Endodermal cell (in vitro differentiated cells): ENCODE measurements around the gene TMEM200A. TPM values are rescaled to one million over a fixed set of nuclear protein-coding genes. Genes with fewer than 3 reads are reported as not detected.
A peak's percentile ranks its signal among the peaks of the same experiment; 100 is the strongest.

Experiments used
- DNase-seq: peaks from one replicate; pipeline ENCODE4 v3.0.0-alpha.2; 2017
- H3K27ac ChIP-seq: 2 replicates; pipeline ENCODE4 v1.5.1; 2013; ENCODE audit warnings: mild to moderate bottlenecking, low read depth, low read length, moderate library complexity
- H3K27me3 ChIP-seq: 2 replicates; pipeline ENCODE4 v1.6.1; 2013; ENCODE audit warnings: mild to moderate bottlenecking, low read length, moderate library complexity; ENCODE audit not compliant: insufficient read depth, control insufficient read depth, poor library complexity, severe bottlenecking
- H3K36me3 ChIP-seq: 2 replicates; pipeline ENCODE4 v1.7.0; 2013; ENCODE audit warnings: mild to moderate bottlenecking, low read length, moderate library complexity; ENCODE audit not compliant: control insufficient read depth, insufficient read depth
- H3K4me1 ChIP-seq: one replicate; pipeline ENCODE4 v1.7.0; 2013; ENCODE audit warnings: low read length; ENCODE audit not compliant: control insufficient read depth, insufficient read depth
- H3K4me3 ChIP-seq: 2 replicates; pipeline ENCODE4 v1.5.1; 2013; ENCODE audit warnings: mild to moderate bottlenecking, low read length, moderate library complexity
- H3K9ac ChIP-seq: 2 replicates; pipeline ENCODE4 v1.6.1; 2013; ENCODE audit warnings: mild to moderate bottlenecking, low read length, moderate library complexity; ENCODE audit not compliant: poor library complexity, severe bottlenecking; ENCODE audit errors: extremely low read depth
- H3K9me3 ChIP-seq: 2 replicates; pipeline ENCODE4 v1.6.1; 2013; ENCODE audit warnings: mild to moderate bottlenecking, low read length, moderate library complexity; ENCODE audit not compliant: control insufficient read depth
- H3K27ac Mint-ChIP-seq: 2 replicates; pipeline ENCODE4 v1.8.0; 2020; ENCODE audit warnings: mixed read lengths
- H3K27me3 Mint-ChIP-seq: 2 replicates; pipeline ENCODE4 v1.8.0; 2021; ENCODE audit warnings: mild to moderate bottlenecking, mixed read lengths; ENCODE audit not compliant: insufficient read depth
- H3K36me3 Mint-ChIP-seq: 2 replicates; pipeline ENCODE4 v1.8.0; 2020; ENCODE audit warnings: low read depth, mixed read lengths
- H3K4me1 Mint-ChIP-seq: 2 replicates; pipeline ENCODE4 v1.8.0; 2020; ENCODE audit warnings: mixed read lengths
- H3K4me3 Mint-ChIP-seq: 2 replicates; pipeline ENCODE4 v1.8.0; 2020; ENCODE audit warnings: mild to moderate bottlenecking, moderate library complexity, mixed read lengths
- H3K9me3 Mint-ChIP-seq: 2 replicates; pipeline ENCODE4 v1.8.0; 2020; ENCODE audit warnings: mild to moderate bottlenecking, mixed read lengths
- CTCF ChIP-seq: fragments of 200-600 bp; sonication (generic); conservative IDR thresholded peaks from 2 replicates; pipeline ENCODE4 v1.5.0; 2021; ENCODE audit warnings: antibody characterized with exemption, mild to moderate bottlenecking
- WGBS, 2 experiments: methylation state at CpG; one replicate each; pipeline versions ENCODE4 v1.1.5 to v1.1.7; 2013; ENCODE audit warnings: missing lambda C conversion rate in 2 of 2, mixed read lengths in 1 of 2; ENCODE audit not compliant: insufficient coverage in 1 of 2, insufficient read length in 1 of 2; 5-methylcytosine and 5-hydroxymethylcytosine counted together
- total RNA-seq, 2 donors: library from RNA; stranded (reverse); fragmentation: NEBNext Ultra II Directional in 1 of 2; extraction: Animal tissue kit (Norgen Biotek cat#: 25700) in 1 of 2; gene quantifications; 2 replicates in 1 of 2; 3 replicates in 1 of 2; pipeline ENCODE4 v1.2.1, GENCODE V29; 2021

Gene TMEM200A
- total RNA-seq, 2 donors from 2014 or later, result 6.4 to 7.6 TPM

GRCh38 chr6:130381459-130382380 is 15.9 kb downstream of the TMEM200A start:
- no peaks in the 10 kb centered on the region for H3K27me3 Mint-ChIP-seq
- H3K36me3 Mint-ChIP-seq, result no peaks in the 10 kb centered on the region
- H3K27me3 ChIP-seq, result no peaks in the 10 kb centered on the region
- H3K9ac ChIP-seq, result no peak overlapping the region
- H3K9me3 Mint-ChIP-seq, result no peaks in the 10 kb centered on the region
- H3K4me1 ChIP-seq, result no peaks in the 10 kb centered on the region
- peaks cover 10% of the 10 kb centered on the region for H3K4me1 Mint-ChIP-seq
- no peaks in the 10 kb centered on the region for H3K36me3 ChIP-seq
- H3K9me3 ChIP-seq, result no peaks in the 10 kb centered on the region
- no peak overlapping the region for H3K4me3 ChIP-seq
- no peak for DNase-seq
- no peak overlapping the region for H3K27ac Mint-ChIP-seq
- H3K4me3 Mint-ChIP-seq, result no peak overlapping the region
- TF ChIP-seq CTCF, result peak; percentile 29
- no peak overlapping the region for H3K27ac ChIP-seq
- WGBS, 2 experiments, result 89 to 93% methylated on average over 3 to 7 of the region's 7 CpGs

DNA sequence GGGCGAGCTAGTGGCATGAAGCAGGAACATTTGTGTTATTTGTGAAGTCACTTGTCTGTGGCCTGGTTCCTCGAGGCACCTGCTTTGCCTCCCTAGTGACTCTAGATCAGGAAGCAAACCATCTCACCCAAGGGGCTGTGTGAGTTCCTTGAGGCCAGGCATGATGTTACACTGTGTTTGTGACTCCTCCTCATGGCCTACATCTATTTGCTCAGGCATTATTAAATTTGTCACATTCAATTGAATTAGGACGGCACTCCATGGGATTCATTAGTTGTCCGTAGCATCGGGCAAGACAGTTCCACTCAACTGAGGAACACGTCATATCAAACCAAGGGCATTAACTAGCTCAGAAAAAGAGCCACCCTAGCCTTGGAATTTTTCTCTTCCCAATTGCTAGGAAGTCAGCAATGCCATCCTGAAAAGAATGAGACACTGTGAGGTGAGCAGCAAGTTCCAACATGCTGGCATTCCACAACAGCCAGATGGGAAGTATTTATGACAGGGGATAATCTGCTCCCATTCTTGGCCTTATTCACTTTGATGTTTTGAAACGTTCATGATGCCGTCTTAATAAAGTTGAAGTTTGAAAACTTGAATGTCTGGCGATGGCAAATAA is 17.2 kb downstream of the TMEM200A start:
- H3K27ac Mint-ChIP-seq, result no peak overlapping the region
- Histone ChIP-seq H3K9me3 (no peaks in the 10 kb centered on the region), H3K4me1 (no peaks in the 10 kb centered on the region), H3K36me3 (no peaks in the 10 kb centered on the region), H3K27me3 (no peaks in the 10 kb centered on the region), H3K27ac (no peak overlapping the region), H3K4me3 (no peak overlapping the region), H3K9ac (no peak overlapping the region)
- H3K4me3 Mint-ChIP-seq, result no peak overlapping the region
- H3K27me3 Mint-ChIP-seq, result no peaks in the 10 kb centered on the region
- TF ChIP-seq CTCF, result no peak
- H3K9me3 Mint-ChIP-seq, result no peaks in the 10 kb centered on the region
- peaks cover 4% of the 10 kb centered on the region for H3K4me1 Mint-ChIP-seq
- no peaks in the 10 kb centered on the region for H3K36me3 Mint-ChIP-seq
- whole genome bisulfite sequencing, 2 experiments, result 83 to 87% methylated on average over 6 to 9 of the region's 9 CpGs
- no peak for DNase-seq

- DNase-seq, result no peak
- Histone ChIP-seq H3K9me3 (no peaks in the 10 kb centered on the region), H3K27me3 (no peaks in the 10 kb centered on the region), H3K27ac (no peak overlapping the region), H3K36me3 (no peaks in the 10 kb centered on the region), H3K9ac (no peak overlapping the region), H3K4me1 (no peaks in the 10 kb centered on the region), H3K4me3 (no peak overlapping the region)
- WGBS, 2 experiments, result 88 to 100% methylated on average over 1 to 5 of the region's 5 CpGs
- Mint-ChIP-seq H3K4me1 (peaks cover 4% of the 10 kb centered on the region), H3K27ac (no peak overlapping the region), H3K4me3 (no peak overlapping the region), H3K9me3 (no peaks in the 10 kb centered on the region), H3K36me3 (no peaks in the 10 kb centered on the region), H3K27me3 (no peaks in the 10 kb centered on the region)
- no peak for TF ChIP-seq CTCF
Measured at GRCh38 chr6:130385064-130385695, 19.4 kb downstream of the TMEM200A start.
